Ishikawa (cell line): ENCODE data around the gene HBE1.

Experiments used
- TAF1 ChIP-seq: IDR thresholded peaks from 2 replicates; pipeline ENCODE4 v1.6.1; 2012; ENCODE audit warnings: low read depth, mild to moderate bottlenecking
- TCF12 ChIP-seq: IDR thresholded peaks from 2 replicates; pipeline ENCODE4 v1.6.1; 2012; ENCODE audit warnings: low read depth
- TEAD4 ChIP-seq: IDR thresholded peaks from 2 replicates; pipeline ENCODE4 v1.6.1; 2012
- TF ChIP-seq, protein P1 (sequence below): IDR thresholded peaks from 2 replicates; pipeline ENCODE4 v1.6.1; 2012

DNA sequence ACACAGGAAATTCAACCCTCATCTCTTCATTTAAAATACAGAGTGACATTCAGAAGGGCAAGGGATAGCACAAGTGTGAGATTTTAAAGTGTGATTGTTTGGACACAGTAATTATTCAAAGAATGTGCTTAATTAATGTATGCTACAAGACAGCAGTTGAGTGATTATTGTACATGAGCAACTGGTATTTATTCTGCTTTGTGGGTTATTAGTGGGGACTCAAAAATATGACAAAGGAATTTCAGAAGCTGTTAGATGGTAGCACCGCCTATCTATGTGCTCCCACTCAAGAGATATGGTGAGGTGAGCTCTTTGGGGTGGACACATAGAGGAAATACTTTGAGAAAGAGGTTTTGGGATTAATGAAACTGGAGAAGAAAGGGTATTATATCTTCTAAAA is 29.7 kb downstream of the HBE1 start:
- TF ChIP-seq, protein P1, sequence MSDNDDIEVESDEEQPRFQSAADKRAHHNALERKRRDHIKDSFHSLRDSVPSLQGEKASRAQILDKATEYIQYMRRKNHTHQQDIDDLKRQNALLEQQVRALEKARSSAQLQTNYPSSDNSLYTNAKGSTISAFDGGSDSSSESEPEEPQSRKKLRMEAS: no peak
- TF ChIP-seq TEAD4 (no peak), TCF12 (no peak), TAF1 (no peak)
